Measurements from ENCODE around the gene HPSE2.

HPSE2 gene

GRCh38 chr10:98621630-98622029, 614.0 kb downstream of the HPSE2 start:
- no peak for ATAC-seq

GRCh38 chr10:98620503-98620902, 615.1 kb downstream of the HPSE2 start:
- TF ChIP-seq ZNF8 (CRISPR knock-in tag; IDR thresholded peaks at IDR 0.05) (no peak), ZFP30 (CRISPR knock-in tag; IDR thresholded peaks at IDR 0.05) (no peak), TCF4 (CRISPR knock-in tag; IDR thresholded peaks at IDR 0.05; ENCODE audit: borderline replicate concordance) (no peak), CSDC2 (CRISPR knock-in tag; IDR thresholded peaks at IDR 0.05) (no peak), CREB5 (CRISPR knock-in tag; IDR thresholded peaks at IDR 0.05; ENCODE audit: low read depth) (no peak), ZNF70 (CRISPR knock-in tag; IDR thresholded peaks at IDR 0.05) (no peak), ZNF565 (CRISPR knock-in tag; conservative IDR thresholded peaks at IDR 0.05; ENCODE audit: low read depth) (no peak), ESRRG (CRISPR knock-in tag; IDR thresholded peaks at IDR 0.05) (no peak), ZFP3 (CRISPR knock-in tag; IDR thresholded peaks at IDR 0.05) (no peak), ZC3H10 (CRISPR knock-in tag; IDR thresholded peaks at IDR 0.05) (no peak), PATZ1 (CRISPR knock-in tag; IDR thresholded peaks at IDR 0.05; ENCODE audit: borderline replicate concordance) (no peak)
- TF ChIP-seq, protein P1, sequence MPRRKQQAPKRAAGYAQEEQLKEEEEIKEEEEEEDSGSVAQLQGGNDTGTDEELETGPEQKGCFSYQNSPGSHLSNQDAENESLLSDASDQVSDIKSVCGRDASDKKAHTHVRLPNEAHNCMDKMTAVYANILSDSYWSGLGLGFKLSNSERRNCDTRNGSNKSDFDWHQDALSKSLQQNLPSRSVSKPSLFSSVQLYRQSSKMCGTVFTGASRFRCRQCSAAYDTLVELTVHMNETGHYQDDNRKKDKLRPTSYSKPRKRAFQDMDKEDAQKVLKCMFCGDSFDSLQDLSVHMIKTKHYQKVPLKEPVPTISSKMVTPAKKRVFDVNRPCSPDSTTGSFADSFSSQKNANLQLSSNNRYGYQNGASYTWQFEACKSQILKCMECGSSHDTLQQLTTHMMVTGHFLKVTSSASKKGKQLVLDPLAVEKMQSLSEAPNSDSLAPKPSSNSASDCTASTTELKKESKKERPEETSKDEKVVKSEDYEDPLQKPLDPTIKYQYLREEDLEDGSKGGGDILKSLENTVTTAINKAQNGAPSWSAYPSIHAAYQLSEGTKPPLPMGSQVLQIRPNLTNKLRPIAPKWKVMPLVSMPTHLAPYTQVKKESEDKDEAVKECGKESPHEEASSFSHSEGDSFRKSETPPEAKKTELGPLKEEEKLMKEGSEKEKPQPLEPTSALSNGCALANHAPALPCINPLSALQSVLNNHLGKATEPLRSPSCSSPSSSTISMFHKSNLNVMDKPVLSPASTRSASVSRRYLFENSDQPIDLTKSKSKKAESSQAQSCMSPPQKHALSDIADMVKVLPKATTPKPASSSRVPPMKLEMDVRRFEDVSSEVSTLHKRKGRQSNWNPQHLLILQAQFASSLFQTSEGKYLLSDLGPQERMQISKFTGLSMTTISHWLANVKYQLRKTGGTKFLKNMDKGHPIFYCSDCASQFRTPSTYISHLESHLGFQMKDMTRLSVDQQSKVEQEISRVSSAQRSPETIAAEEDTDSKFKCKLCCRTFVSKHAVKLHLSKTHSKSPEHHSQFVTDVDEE (CRISPR knock-in tag; IDR thresholded peaks at IDR 0.05) = no peak
- ATAC-seq = no peak

More at GRCh38 chr10:98621630-98622029, 614.0 kb downstream of the HPSE2 start:
- TF ChIP-seq OSR1 (CRISPR knock-in tag; IDR thresholded peaks at IDR 0.05) (no peak), ZC3H10 (CRISPR knock-in tag; IDR thresholded peaks at IDR 0.05) (no peak), GLIS3 (CRISPR knock-in tag; IDR thresholded peaks at IDR 0.05) (no peak), ZNF70 (CRISPR knock-in tag; IDR thresholded peaks at IDR 0.05) (no peak), ZNF565 (CRISPR knock-in tag; conservative IDR thresholded peaks at IDR 0.05; ENCODE audit: low read depth) (no peak), SNAI2 (CRISPR knock-in tag; IDR thresholded peaks at IDR 0.05) (no peak), TCF4 (CRISPR knock-in tag; IDR thresholded peaks at IDR 0.05; ENCODE audit: borderline replicate concordance) (no peak)
- TF ChIP-seq, protein P1 (CRISPR knock-in tag; IDR thresholded peaks at IDR 0.05) = no peak

DNA sequence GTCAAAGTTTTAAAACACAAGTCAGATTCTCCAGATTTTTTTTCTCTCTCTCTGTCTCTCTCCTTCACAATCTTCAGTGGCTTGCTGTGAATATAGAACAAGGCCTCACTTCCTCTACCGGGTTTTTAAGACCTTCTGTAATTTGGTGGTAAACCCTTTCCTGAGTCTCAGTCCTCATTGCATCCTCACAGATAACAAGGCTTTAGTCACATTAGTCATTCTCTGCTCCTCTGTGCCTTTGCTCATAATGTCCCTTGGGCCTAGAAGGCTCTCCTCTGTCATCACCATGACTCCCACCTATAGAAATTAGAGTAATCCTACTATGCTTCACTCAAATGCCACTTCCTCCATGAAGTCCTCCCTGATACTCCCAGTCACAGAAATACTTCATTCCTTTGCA, 616.2 kb downstream of the HPSE2 start:
- no peak for ATAC-seq
- TF ChIP-seq CREB5 (CRISPR knock-in tag; IDR thresholded peaks at IDR 0.05; ENCODE audit: low read depth) (no peak), ZC3H10 (CRISPR knock-in tag; IDR thresholded peaks at IDR 0.05) (no peak), PPARA (CRISPR knock-in tag; IDR thresholded peaks at IDR 0.05; ENCODE audit: borderline replicate concordance) (no peak), ZFP30 (CRISPR knock-in tag; IDR thresholded peaks at IDR 0.05) (no peak), ARNTL (CRISPR knock-in tag; IDR thresholded peaks at IDR 0.05; ENCODE audit: borderline replicate concordance, low read depth) (no peak), POU6F1 (CRISPR knock-in tag; IDR thresholded peaks at IDR 0.05; ENCODE audit: borderline replicate concordance, low read depth) (no peak), ZNF70 (CRISPR knock-in tag; IDR thresholded peaks at IDR 0.05) (no peak), SNAI2 (CRISPR knock-in tag; IDR thresholded peaks at IDR 0.05) (no peak), TCF4 (CRISPR knock-in tag; IDR thresholded peaks at IDR 0.05; ENCODE audit: borderline replicate concordance) (no peak), ISL1 (CRISPR knock-in tag; IDR thresholded peaks at IDR 0.05) (no peak), ZFP3 (CRISPR knock-in tag; IDR thresholded peaks at IDR 0.05) (no peak), PATZ1 (CRISPR knock-in tag; IDR thresholded peaks at IDR 0.05; ENCODE audit: borderline replicate concordance) (no peak)
- TF ChIP-seq, protein P1 (CRISPR knock-in tag; IDR thresholded peaks at IDR 0.05) = no peak
